ENCODE measurements around the gene PDXDC1. TPM values are rescaled to one million over a fixed set of nuclear protein-coding genes. Genes with fewer than 3 reads are reported as not detected.
"Not testable (repeated sequence)": the region's sequence is repeated elsewhere in the genome, so short reads cannot be mapped to it uniquely, and the experiment has no call there.

PDXDC1 gene
- total RNA-seq, 1 experiment from 2014 or later: 101 TPM

- in situ Hi-C loops (cut with HindIII; ENCODE audit: low pct_unique_long_range_greater_than_20kb, low sequenced_read_pairs); DNase-seq (ENCODE audit: low read depth): not testable (repeated sequence)
These were observed 165.9 kb downstream of the PDXDC1 start for GRCh38 chr16:15140444-15141365.

- DNase-seq (ENCODE audit: low read depth): no peak
- in situ Hi-C loops (cut with HindIII; ENCODE audit: low pct_unique_long_range_greater_than_20kb, low sequenced_read_pairs): no loop called here
These were observed 166.8 kb downstream of the PDXDC1 start for GRCh38 chr16:15141586-15141985.

GRCh38 chr16:15142107-15142890 lies 167.5 kb downstream of the PDXDC1 start:
- DNase-seq (ENCODE audit: low read depth); in situ Hi-C loops (cut with HindIII; ENCODE audit: low pct_unique_long_range_greater_than_20kb, low sequenced_read_pairs): not testable (repeated sequence)

GRCh38 chr16:15142891-15143600 lies 168.2 kb downstream of the PDXDC1 start:
- in situ Hi-C loops (cut with HindIII; ENCODE audit: low pct_unique_long_range_greater_than_20kb, low sequenced_read_pairs); DNase-seq (ENCODE audit: low read depth): not testable (repeated sequence)

GRCh38 chr16:15143601-15144091 lies 168.8 kb downstream of the PDXDC1 start:
- DNase-seq (ENCODE audit: low read depth); in situ Hi-C loops (cut with HindIII; ENCODE audit: low pct_unique_long_range_greater_than_20kb, low sequenced_read_pairs): not testable (repeated sequence)

- DNase-seq (ENCODE audit: low read depth); in situ Hi-C loops (cut with HindIII; ENCODE audit: low pct_unique_long_range_greater_than_20kb, low sequenced_read_pairs): not testable (repeated sequence)
These were observed 169.3 kb downstream of the PDXDC1 start for GRCh38 chr16:15144092-15144631.

- DNase-seq (ENCODE audit: low read depth); in situ Hi-C loops (cut with HindIII; ENCODE audit: low pct_unique_long_range_greater_than_20kb, low sequenced_read_pairs): not testable (repeated sequence)
These were observed 170.1 kb downstream of the PDXDC1 start for GRCh38 chr16:15144781-15145417.

GRCh38 chr16:15145418-15146263 lies 170.8 kb downstream of the PDXDC1 start:
- DNase-seq (ENCODE audit: low read depth); in situ Hi-C loops (cut with HindIII; ENCODE audit: low pct_unique_long_range_greater_than_20kb, low sequenced_read_pairs): not testable (repeated sequence)

- DNase-seq (ENCODE audit: low read depth); in situ Hi-C loops (cut with HindIII; ENCODE audit: low pct_unique_long_range_greater_than_20kb, low sequenced_read_pairs): not testable (repeated sequence)
These were observed 171.4 kb downstream of the PDXDC1 start for GRCh38 chr16:15146264-15146662.

- in situ Hi-C loops (cut with HindIII; ENCODE audit: low pct_unique_long_range_greater_than_20kb, low sequenced_read_pairs): not testable (repeated sequence)
These were observed 174.0 kb downstream of the PDXDC1 start for GRCh38 chr16:15148831-15149230.

GRCh38 chr16:15149260-15149659 lies 174.4 kb downstream of the PDXDC1 start:
- in situ Hi-C loops (cut with HindIII; ENCODE audit: low pct_unique_long_range_greater_than_20kb, low sequenced_read_pairs); DNase-seq (ENCODE audit: low read depth): not testable (repeated sequence)

More at GRCh38 chr16:15148831-15149230, 174.0 kb downstream of the PDXDC1 start:
- DNase-seq (ENCODE audit: low read depth): not testable (repeated sequence)

GRCh38 chr16:15154005-15154404 lies 179.2 kb downstream of the PDXDC1 start:
- DNase-seq (ENCODE audit: low read depth); in situ Hi-C loops (cut with HindIII; ENCODE audit: low pct_unique_long_range_greater_than_20kb, low sequenced_read_pairs): not testable (repeated sequence)

- in situ Hi-C loops (cut with HindIII; ENCODE audit: low pct_unique_long_range_greater_than_20kb, low sequenced_read_pairs): not testable (repeated sequence)
- peak; percentile 94 for DNase-seq (ENCODE audit: low read depth)
These were observed 180.1 kb downstream of the PDXDC1 start for GRCh38 chr16:15154650-15155562.

- in situ Hi-C loops (cut with HindIII; ENCODE audit: low pct_unique_long_range_greater_than_20kb, low sequenced_read_pairs); DNase-seq (ENCODE audit: low read depth): not testable (repeated sequence)
These were observed 182.8 kb downstream of the PDXDC1 start for GRCh38 chr16:15157644-15158043.

GRCh38 chr16:15159671-15160070 lies 184.8 kb downstream of the PDXDC1 start:
- in situ Hi-C loops (cut with HindIII; ENCODE audit: low pct_unique_long_range_greater_than_20kb, low sequenced_read_pairs); DNase-seq (ENCODE audit: low read depth): not testable (repeated sequence)

GRCh38 chr16:15160571-15160970 lies 185.7 kb downstream of the PDXDC1 start:
- in situ Hi-C loops (cut with HindIII; ENCODE audit: low pct_unique_long_range_greater_than_20kb, low sequenced_read_pairs); DNase-seq (ENCODE audit: low read depth): not testable (repeated sequence)
